ENCODE results near the gene NCKAP5.

DNA sequence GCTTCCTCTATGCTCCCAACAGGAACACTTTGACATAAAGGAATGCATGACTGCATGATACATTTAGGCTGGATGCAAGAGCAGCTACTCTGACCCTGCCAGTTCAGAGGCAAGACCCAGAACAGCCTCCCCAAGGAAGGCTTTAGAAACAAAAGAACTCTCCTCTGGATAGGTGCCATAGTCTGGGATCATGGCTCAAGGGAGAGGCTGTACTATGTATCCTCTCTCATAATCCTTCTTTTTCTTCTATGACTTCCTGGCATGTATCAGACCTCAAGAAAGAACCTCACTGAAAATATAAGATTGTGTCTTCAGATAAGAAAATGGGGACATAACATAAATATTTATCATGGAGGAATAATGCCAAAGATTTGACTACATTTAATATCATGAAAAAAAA, 704.3 kb downstream of the NCKAP5 start:
- TF ChIP-seq, protein P1, sequence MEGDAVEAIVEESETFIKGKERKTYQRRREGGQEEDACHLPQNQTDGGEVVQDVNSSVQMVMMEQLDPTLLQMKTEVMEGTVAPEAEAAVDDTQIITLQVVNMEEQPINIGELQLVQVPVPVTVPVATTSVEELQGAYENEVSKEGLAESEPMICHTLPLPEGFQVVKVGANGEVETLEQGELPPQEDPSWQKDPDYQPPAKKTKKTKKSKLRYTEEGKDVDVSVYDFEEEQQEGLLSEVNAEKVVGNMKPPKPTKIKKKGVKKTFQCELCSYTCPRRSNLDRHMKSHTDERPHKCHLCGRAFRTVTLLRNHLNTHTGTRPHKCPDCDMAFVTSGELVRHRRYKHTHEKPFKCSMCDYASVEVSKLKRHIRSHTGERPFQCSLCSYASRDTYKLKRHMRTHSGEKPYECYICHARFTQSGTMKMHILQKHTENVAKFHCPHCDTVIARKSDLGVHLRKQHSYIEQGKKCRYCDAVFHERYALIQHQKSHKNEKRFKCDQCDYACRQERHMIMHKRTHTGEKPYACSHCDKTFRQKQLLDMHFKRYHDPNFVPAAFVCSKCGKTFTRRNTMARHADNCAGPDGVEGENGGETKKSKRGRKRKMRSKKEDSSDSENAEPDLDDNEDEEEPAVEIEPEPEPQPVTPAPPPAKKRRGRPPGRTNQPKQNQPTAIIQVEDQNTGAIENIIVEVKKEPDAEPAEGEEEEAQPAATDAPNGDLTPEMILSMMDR (conservative IDR thresholded peaks at IDR 0.05) = no peak
- no peak for TF ChIP-seq EZH2 (IDR thresholded peaks at IDR 0.05; ENCODE audit: low read depth)
